GM12873 (cell line): Measurements from ENCODE around the gene AP3M1.

Experiments used
- CTCF ChIP-seq: IDR thresholded peaks from 2 replicates; pipeline ENCODE4 v1.5.1; 2012; ENCODE audit warnings: low read depth, mild to moderate bottlenecking, moderate library complexity, low read length, control low read depth; ENCODE audit not compliant: insufficient read depth; ENCODE audit errors: missing control alignments

The AP3M1 gene

GRCh38 chr10:74186678-74187077, 36.0 kb upstream of the AP3M1 start:
- no peak for TF ChIP-seq CTCF

- no peak for TF ChIP-seq CTCF
Observed at GRCh38 chr10:74179111-74179710, 28.6 kb upstream of the AP3M1 start.

- TF ChIP-seq CTCF = no peak
Observed at GRCh38 chr10:74178042-74178791, 27.6 kb upstream of the AP3M1 start.

GRCh38 chr10:74177140-74177677, 26.6 kb upstream of the AP3M1 start:
- TF ChIP-seq CTCF = no peak

GRCh38 chr10:74176380-74177139, 25.9 kb upstream of the AP3M1 start:
- no peak for TF ChIP-seq CTCF

GRCh38 chr10:74175510-74176379, 25.1 kb upstream of the AP3M1 start:
- no peak for TF ChIP-seq CTCF
